GM19324 (cell line): ENCODE measurements around the gene WDR31.
"Not testable (repeated sequence)": the region's sequence is repeated elsewhere in the genome, so short reads cannot be mapped to it uniquely, and the experiment has no call there.

Source experiments
- ATAC-seq: cut with Tn5 transposase; IDR thresholded peaks from one replicate; pipeline ENCODE4 v1.9.1; 2021; ENCODE audit warnings: mild to moderate bottlenecking, moderate library complexity; ENCODE audit not compliant: unreplicated experiment, low FRiP score

WDR31 gene

GRCh38 chr9:113368982-113369854 lies 29.1 kb upstream of the WDR31 start:
- ATAC-seq, result no peak

GRCh38 chr9:113368348-113368981 lies 28.4 kb upstream of the WDR31 start:
- ATAC-seq, result no peak

- not testable (repeated sequence) for ATAC-seq
Measured at GRCh38 chr9:113365652-113366051, 25.6 kb upstream of the WDR31 start.

GRCh38 chr9:113364951-113365350 lies 24.9 kb upstream of the WDR31 start:
- ATAC-seq, result no peak

GRCh38 chr9:113363336-113363735 lies 23.3 kb upstream of the WDR31 start:
- ATAC-seq, result no peak

- no peak for ATAC-seq
Measured at GRCh38 chr9:113361304-113362018, 21.4 kb upstream of the WDR31 start.

GRCh38 chr9:113360242-113360842 lies 20.3 kb upstream of the WDR31 start:
- ATAC-seq, result no peak

GRCh38 chr9:113359385-113359784 lies 19.3 kb upstream of the WDR31 start:
- ATAC-seq, result no peak

GRCh38 chr9:113356686-113357292 lies 16.7 kb upstream of the WDR31 start:
- no peak for ATAC-seq

GRCh38 chr9:113355040-113355596 lies 15.0 kb upstream of the WDR31 start:
- ATAC-seq, result no peak

GRCh38 chr9:113352411-113352810 lies 12.3 kb upstream of the WDR31 start:
- ATAC-seq, result no peak

- ATAC-seq, result no peak
Measured at GRCh38 chr9:113352006-113352405, 11.9 kb upstream of the WDR31 start.

- no peak for ATAC-seq
Measured at GRCh38 chr9:113350937-113351336, 10.9 kb upstream of the WDR31 start.

GRCh38 chr9:113350107-113350661 lies 10.1 kb upstream of the WDR31 start:
- ATAC-seq, result no peak

- ATAC-seq, result no peak
Measured at GRCh38 chr9:113349445-113350094, 9.5 kb upstream of the WDR31 start, which contains the start of gene BSPRY. Gene BSPRY, plus strand, starts transcription at chr9:113349541. Its CDS starts 39 bp downstream, at chr9:113349580.

GRCh38 chr9:113349066-113349444 lies 9.0 kb upstream of the WDR31 start:
- ATAC-seq, result no peak

- no peak for ATAC-seq
Measured at GRCh38 chr9:113348437-113348836, 8.4 kb upstream of the WDR31 start.

- ATAC-seq, result no peak
Measured at GRCh38 chr9:113345671-113346070, 5.6 kb upstream of the WDR31 start.

- ATAC-seq, result no peak
Measured at GRCh38 chr9:113345190-113345589, 5.1 kb upstream of the WDR31 start.
